ENCODE results near the gene MED13L.

MED13L gene

DNA sequence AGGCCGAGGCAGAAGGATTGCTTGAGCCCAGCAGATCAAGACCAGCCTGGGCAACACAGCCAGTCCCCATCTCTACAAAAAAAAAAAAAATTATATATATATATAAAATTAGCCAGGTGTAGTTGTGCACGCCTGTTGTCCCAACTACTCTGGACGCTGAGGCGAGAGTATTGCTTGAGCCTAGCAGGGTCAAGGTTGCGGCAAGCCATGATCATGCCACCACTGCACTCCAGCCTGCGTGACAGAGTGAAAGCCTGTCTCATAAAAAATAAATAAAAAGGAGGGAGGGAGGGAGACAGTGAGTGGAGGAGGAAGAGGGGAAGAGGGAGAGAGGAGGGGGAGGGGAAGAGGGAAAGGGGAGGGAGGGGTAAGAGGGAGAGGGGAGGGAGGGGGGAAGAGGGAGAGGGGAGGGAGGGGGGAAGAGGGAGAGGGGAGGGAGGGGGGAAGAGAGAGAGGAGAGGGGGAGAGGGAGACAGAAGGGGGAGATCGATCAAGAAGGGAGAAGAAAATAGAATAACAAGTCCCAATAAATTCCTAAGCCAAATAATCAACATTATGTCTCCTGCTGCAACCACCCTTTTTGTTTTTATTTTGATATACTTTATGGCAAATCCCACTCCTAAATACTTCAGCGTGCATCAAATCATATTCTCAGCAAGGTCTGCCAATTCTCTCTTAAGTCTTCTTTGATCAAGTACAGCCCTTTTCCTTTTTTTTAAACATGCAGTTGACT lies 163.9 kb downstream of the MED13L start:
- TF ChIP-seq, protein P1, sequence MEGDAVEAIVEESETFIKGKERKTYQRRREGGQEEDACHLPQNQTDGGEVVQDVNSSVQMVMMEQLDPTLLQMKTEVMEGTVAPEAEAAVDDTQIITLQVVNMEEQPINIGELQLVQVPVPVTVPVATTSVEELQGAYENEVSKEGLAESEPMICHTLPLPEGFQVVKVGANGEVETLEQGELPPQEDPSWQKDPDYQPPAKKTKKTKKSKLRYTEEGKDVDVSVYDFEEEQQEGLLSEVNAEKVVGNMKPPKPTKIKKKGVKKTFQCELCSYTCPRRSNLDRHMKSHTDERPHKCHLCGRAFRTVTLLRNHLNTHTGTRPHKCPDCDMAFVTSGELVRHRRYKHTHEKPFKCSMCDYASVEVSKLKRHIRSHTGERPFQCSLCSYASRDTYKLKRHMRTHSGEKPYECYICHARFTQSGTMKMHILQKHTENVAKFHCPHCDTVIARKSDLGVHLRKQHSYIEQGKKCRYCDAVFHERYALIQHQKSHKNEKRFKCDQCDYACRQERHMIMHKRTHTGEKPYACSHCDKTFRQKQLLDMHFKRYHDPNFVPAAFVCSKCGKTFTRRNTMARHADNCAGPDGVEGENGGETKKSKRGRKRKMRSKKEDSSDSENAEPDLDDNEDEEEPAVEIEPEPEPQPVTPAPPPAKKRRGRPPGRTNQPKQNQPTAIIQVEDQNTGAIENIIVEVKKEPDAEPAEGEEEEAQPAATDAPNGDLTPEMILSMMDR (IDR thresholded peaks at IDR 0.05) = no peak

DNA sequence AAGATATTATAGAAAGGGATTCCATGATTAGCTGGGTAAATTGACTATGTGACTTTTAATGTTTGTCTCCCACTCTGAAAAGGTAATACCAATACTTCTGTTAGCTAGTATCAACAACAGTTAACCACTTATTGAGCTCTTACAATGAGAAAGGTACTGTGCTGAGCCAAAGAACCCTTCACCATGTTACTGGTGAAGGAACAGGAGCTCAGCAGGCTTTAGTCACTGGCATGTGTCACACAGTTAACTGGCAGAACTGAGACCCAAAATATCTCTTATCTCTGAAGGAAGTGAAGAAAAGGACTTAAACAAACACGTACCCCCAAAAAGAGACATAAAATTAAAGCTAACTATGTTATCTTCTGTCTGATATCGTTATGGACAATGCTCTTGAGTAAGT lies 170.6 kb downstream of the MED13L start:
- TF ChIP-seq, protein P1 (IDR thresholded peaks at IDR 0.05) = no peak

DNA sequence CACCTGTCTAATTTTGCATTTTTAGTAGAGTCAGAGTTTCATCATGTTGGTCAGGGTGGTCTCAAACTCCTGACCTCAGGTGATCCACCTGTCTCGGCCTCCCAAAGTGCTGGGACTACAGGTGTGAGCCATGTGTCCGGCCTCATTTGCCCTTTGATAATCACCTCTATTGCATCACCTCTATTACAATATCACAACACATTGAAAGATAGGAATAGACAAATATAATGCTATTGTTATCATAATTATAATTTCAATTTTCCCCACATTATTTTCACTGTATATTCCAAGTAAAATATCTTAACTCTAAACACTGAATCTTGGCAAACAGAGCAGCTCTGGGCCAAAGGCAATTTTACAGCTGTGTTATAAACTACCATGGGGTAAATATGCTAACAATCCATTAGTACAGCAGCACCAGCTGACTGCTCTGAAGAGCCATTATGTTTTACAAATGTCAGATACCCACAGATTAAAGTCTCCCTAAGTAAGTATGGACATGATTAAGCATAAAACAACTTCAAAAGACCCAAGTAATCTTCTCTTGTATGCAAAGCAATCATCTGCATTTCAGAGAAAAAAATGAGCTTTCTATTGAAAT lies 173.2 kb downstream of the MED13L start:
- TF ChIP-seq, protein P1 (IDR thresholded peaks at IDR 0.05) = no peak

DNA sequence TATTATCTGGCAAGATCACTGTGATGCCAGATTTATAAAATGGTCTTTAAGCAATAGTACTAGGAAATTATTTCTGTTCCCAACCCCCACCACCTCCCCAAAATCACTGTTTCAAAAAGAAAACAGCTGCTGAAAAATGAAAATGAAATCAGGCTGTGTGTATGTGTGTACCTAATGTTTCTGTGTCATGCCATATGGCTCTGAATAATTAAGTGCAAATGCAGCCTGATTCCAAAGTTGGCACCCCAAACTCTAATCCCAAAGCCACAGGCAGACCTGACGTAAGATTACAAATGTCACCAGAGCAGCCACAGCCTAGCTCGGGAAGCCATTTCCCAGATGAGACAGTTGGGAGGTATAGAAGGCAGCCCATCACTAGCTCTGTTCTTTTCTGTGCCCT lies 175.5 kb downstream of the MED13L start:
- TF ChIP-seq, protein P1 (IDR thresholded peaks at IDR 0.05) = no peak

DNA sequence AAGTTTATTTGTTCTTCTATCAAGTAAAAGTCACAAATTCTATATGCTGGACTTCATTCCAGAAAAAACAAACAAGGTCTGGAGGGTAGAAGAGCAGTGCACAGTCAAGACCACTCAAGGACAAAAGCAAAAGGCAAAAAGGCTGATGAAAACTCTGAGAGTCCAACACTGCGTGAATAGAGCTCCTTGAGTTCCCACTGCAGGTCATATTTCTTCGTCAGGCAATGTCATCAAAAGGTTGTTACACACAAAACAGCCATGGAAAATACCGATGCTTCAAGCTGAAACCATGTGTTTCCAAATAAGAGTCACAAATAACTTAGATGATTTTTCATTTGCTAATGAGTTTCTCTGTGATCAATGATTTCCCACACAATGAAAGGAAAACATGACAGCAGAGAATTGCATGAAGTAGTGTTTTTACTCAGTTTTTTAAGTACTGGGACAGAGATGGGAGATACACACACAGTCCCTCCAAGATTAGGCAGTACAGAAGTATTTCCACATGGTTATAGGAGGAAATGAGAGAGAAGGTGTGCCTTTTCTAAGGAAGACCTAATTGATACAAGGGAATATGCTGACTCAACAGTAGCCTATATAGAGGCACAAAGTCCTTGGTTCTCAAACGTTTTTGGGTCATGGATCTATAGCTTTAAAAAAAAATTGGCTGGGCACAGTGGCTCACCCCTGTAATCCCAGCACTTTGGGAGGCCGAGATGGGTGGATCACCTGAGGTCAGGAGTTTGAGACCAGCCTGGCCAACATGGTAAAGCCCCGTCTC lies 177.7 kb downstream of the MED13L start:
- TF ChIP-seq, protein P1 (IDR thresholded peaks at IDR 0.05) = no peak

DNA sequence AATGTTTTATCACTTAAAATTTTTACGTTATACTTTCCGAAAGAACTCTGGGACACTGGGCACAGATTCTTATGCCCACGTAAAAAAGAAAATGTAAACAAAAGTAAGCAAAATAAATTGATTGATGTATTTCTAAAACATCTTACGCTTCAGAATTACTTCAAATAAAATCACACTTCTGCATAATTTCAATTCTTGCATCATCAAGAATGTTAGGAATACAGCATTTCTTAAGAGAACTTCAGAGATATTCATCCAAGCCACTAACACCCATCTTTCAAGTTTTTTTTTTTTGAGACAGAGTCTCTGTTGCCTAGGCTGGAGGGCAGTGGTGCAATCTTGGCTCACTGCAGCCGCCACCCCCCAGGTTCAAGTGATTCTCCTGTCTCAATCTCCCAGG lies 180.6 kb downstream of the MED13L start:
- TF ChIP-seq, protein P1 (IDR thresholded peaks at IDR 0.05) = no peak

DNA sequence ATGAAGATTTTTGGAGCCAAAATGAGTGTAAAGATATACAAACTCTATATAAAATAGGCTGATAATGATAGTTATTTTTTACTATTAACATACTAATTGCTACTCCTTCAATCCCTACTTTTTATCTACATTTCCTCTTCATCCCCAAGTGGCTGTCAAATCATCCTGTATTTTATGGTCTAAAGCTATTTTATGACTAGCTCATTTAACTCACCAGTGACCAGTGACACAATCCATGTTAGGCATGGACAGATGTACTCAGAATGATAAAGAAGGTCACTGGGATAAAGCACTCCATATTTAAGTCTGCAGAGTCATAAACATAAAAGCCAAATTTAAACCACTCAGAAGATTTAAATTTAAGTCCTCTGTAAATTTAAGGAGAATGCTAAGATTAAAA lies 183.0 kb downstream of the MED13L start:
- TF ChIP-seq, protein P1 (IDR thresholded peaks at IDR 0.05) = no peak
